ENCODE measurements around the gene TROAP. TPM values are rescaled to one million over a fixed set of nuclear protein-coding genes. Genes with fewer than 3 reads are reported as not detected.
"Not testable (repeated sequence)": the region's sequence is repeated elsewhere in the genome, so short reads cannot be mapped to it uniquely, and the experiment has no call there.

Gene TROAP
- polyA plus RNA-seq, 3 donors = 0.22 to 2.4 (median 0.33) TPM

DNA sequence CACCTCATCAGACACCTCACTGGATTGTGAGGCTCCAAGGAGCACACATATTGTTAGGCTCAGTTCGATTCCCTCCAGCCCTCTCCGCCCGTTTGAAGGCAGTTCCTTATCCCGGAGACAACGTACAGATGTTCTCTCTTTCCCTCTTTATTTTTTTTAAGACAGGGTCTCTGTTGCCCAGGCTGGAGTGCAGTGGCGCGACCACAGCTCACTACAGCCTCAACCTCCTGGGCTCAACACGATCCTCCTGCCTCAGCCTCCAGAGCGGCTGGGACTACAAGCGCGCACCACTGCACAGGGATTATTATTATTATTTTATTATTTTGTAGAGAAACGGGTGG, 718 bp upstream of the TROAP start:
- 39 to 48% (median 41%) methylated on average over 12 of the region's 12 CpGs for WGBS, 3 donors
- H3K27ac ChIP-seq (ENCODE audit: low read depth, low read length) = no peak overlapping the region

GRCh38 chr12:49323524-49324097, 556 bp downstream of the TROAP start:
- 11 to 14% (median 12%) methylated on average over 19 of the region's 19 CpGs for WGBS, 3 donors
- H3K27ac ChIP-seq (ENCODE audit: low read depth, low read length) = no peak overlapping the region

DNA sequence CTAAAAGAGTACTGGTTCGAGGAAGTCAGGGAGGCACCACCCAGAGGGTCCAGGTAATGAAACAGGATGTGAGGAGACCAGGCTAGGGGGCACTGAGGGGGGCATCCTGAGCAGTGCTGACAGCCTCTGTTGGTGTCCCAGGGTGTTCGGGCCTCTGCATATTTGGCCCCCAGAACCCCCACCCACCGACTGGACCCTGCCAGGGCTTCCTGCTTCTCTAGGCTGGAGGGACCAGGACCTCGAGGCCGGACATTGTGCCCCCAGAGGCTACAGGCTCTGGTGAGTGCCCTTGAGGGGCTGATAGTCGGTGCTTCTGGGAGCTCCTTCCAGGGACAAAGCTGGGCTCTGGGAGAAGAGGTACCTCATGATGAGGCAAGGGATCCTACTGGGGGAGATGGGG, 2.6 kb downstream of the TROAP start:
- 88 to 95% (median 94%) methylated on average over 6 of the region's 6 CpGs for WGBS, 3 donors
- H3K27ac ChIP-seq (ENCODE audit: low read depth, low read length) = no peak overlapping the region

GRCh38 chr12:49327368-49327767, 4.3 kb downstream of the TROAP start:
- no peak overlapping the region for H3K27ac ChIP-seq (ENCODE audit: low read depth, low read length)

GRCh38 chr12:49327887-49328286, 4.8 kb downstream of the TROAP start:
- 94 to 100% (median 95%) methylated on average over 2 of the region's 2 CpGs for WGBS, 3 donors
- H3K27ac ChIP-seq (ENCODE audit: low read depth, low read length) = no peak overlapping the region

DNA sequence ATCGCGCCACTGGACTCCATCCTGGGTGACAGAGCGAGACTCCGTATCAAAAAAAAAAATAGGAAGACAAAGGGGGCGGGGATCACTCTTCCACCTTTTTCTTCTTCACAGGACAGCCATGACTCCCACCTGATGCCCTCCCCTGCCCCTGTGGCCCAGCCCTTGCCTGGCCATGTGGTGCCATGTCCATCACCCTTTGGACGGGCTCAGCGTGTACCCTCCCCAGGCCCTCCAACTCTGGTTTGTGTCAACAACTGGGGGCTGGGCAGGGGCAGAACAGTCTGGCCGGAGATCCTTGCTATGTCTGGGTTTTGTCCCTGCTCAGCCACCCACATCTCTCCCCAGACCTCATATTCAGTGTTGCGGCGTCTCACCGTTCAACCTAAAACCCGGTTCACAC, 5.8 kb downstream of the TROAP start:
- H3K27ac ChIP-seq (ENCODE audit: low read depth, low read length) = no peak overlapping the region
- 95 to 97% (median 96%) methylated on average over 12 of the region's 12 CpGs for WGBS, 3 donors

- WGBS, 3 donors = 91 to 94% (median 94%) methylated on average over 7 of the region's 7 CpGs
- no peak overlapping the region for H3K27ac ChIP-seq (ENCODE audit: low read depth, low read length)
Observed at GRCh38 chr12:49330032-49330619, 7.1 kb downstream of the TROAP start.

- WGBS, 3 donors = 65 to 79% (median 74%) methylated on average over 14 of the region's 14 CpGs
- H3K27ac ChIP-seq (ENCODE audit: low read depth, low read length) = no peak overlapping the region
Observed at GRCh38 chr12:49330631-49331379, 7.8 kb downstream of the TROAP start.

DNA sequence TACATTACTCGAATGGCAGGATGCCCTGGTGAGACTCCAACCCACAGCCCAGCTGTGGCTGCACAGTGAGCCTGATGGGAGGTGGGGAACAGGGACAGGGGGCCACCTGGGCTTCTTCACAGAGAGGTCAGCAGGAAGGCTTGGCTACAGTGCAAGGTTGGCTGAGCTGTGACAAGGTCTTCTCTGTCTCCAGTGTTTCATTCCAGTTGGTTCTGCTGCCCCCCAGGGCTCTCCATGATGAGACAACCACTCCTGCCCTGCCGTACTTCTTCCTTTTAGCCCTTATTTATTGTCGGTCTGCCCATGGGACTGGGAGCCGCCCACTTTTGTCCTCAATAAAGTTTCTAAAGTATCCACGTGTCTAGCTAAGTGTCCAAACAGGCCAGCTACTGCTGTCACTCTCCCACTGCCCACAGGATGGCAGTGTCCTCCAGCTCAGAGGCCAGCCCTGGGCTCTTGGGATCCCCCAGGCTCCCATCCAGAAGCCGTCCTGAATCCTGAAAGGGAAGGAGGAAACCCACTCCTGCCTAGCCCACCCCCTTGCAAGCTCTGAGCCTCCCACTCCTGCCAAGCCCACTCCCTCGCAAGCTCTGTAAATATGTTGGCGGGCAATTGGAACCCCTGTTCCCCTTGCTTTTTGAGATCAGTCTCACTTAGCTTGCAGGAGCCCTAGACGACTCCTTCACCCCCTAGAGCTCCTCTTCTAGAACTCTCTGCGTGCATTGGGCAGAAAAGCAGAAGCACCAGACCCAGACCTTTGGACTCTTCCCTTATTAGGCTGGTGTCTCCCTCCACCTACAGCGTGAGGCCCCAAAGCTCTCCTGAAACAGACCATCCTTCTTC, 8.5 kb downstream of the TROAP start:
- 41 to 47% (median 45%) methylated on average over 11 of the region's 11 CpGs for WGBS, 3 donors
- H3K27ac ChIP-seq (ENCODE audit: low read depth, low read length) = no peak overlapping the region

- 78 to 80% (median 80%) methylated on average over 17 of the region's 17 CpGs for WGBS, 3 donors
- no peak overlapping the region for H3K27ac ChIP-seq (ENCODE audit: low read depth, low read length)
Observed at GRCh38 chr12:49332441-49332861, 9.4 kb downstream of the TROAP start.

- H3K27ac ChIP-seq (ENCODE audit: low read depth, low read length) = no peak overlapping the region
- 27 to 37% (median 27%) methylated on average over 39 to 40 of the region's 40 CpGs for WGBS, 3 donors
Observed at GRCh38 chr12:49332891-49333371, 9.9 kb downstream of the TROAP start.

DNA sequence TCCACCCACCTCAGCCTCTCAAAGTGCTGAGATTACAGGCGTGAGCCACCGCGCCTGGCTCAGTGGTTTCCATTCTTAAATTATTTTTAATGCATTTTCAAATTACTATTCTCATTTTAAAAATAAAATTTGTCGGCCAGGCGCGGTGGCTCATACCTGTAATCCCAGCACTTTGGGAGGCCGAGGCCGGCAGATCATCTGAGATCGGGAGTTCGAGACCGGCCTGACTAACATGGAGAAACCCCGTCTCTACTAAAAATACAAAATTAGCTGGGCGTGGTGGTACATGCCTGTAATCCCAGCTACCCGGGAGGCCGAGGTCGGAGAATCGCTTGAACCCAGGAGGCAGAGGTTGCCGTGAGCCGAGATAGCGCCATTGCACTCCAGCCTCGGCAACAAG, 10.7 kb downstream of the TROAP start:
- 46 to 54% (median 52%) methylated on average over 21 of the region's 21 CpGs for WGBS, 3 donors
- not testable (repeated sequence) for H3K27ac ChIP-seq (ENCODE audit: low read depth, low read length)

GRCh38 chr12:49334226-49334625, 11.2 kb downstream of the TROAP start:
- H3K27ac ChIP-seq (ENCODE audit: low read depth, low read length) = no peak overlapping the region
- WGBS, 3 donors = 42 to 56% (median 49%) methylated on average over 19 of the region's 19 CpGs

DNA sequence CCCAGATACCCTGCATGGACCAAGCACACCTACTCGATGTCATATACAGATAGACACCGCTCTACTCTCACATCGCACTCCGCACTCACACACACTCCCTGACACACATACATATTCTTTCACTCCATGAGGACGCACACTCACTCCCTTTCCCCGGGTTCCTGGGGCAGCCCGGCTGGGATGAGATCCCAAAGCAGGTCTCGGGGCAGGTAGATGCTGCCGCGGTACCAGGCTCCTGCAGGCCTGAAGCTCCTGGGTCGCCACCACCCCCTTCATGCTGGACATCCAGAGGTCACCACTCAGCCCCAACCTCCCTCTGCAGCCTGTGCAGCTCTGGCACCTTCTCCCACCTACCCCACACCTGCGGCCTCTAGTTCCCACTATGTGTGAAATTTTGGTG, 11.6 kb downstream of the TROAP start:
- WGBS, 3 donors = 55 to 61% (median 57%) methylated on average over 12 of the region's 12 CpGs
- no peak overlapping the region for H3K27ac ChIP-seq (ENCODE audit: low read depth, low read length)

GRCh38 chr12:49335118-49335954, 12.3 kb downstream of the TROAP start:
- H3K27ac ChIP-seq (ENCODE audit: low read depth, low read length) = no peak overlapping the region
- 58 to 77% (median 60%) methylated on average over 16 of the region's 16 CpGs for WGBS, 3 donors

- no peak overlapping the region for H3K27ac ChIP-seq (ENCODE audit: low read depth, low read length)
- WGBS, 3 donors = 16 to 19% (median 16%) methylated on average over 50 to 72 of the region's 72 CpGs
Observed at GRCh38 chr12:49335955-49336644, 13.0 kb downstream of the TROAP start.
